Neural crest cell (in vitro differentiated cells): ENCODE measurements around the gene FPR3. TPM values are rescaled to one million over a fixed set of nuclear protein-coding genes. Genes with fewer than 3 reads are reported as not detected.

ENCODE experiments used
- DNase-seq: peaks from one replicate; pipeline ENCODE4 v3.0.0; 2021; ENCODE audit warnings: low read depth, mixed read lengths, low spot score
- H3K27ac Mint-ChIP-seq: one replicate; pipeline ENCODE4 v1.8.0; 2021; ENCODE audit warnings: mild to moderate bottlenecking, mixed read lengths; ENCODE audit not compliant: unreplicated experiment
- H3K27me3 Mint-ChIP-seq: 2 replicates; pipeline ENCODE4 v1.8.0; 2021; ENCODE audit warnings: low read depth, mild to moderate bottlenecking, mixed read lengths
- H3K36me3 Mint-ChIP-seq: 2 replicates; pipeline ENCODE4 v1.8.0; 2021; ENCODE audit warnings: low read depth, mild to moderate bottlenecking, mixed read lengths
- H3K4me1 Mint-ChIP-seq: 2 replicates; pipeline ENCODE4 v1.8.0; 2021; ENCODE audit warnings: mixed read lengths
- H3K4me3 Mint-ChIP-seq: one replicate; pipeline ENCODE4 v1.8.0; 2021; ENCODE audit warnings: mild to moderate bottlenecking, mixed read lengths
- H3K9me3 Mint-ChIP-seq: 2 replicates; pipeline ENCODE4 v1.8.0; 2021; ENCODE audit warnings: mixed read lengths
- total RNA-seq: library from RNA; stranded (reverse); gene quantifications from 2 replicates; pipeline ENCODE4 v1.2.1, GENCODE V29; 2021
- TF ChIP-seq, protein P1 (sequence below): fragments of 200-600 bp; sonication (generic); conservative IDR thresholded peaks from 2 replicates; pipeline ENCODE4 v1.5.0; 2021; ENCODE audit warnings: antibody characterized with exemption, mild to moderate bottlenecking

Gene FPR3
- total RNA-seq, 1 donor from 2014 or later, result not detected

DNA sequence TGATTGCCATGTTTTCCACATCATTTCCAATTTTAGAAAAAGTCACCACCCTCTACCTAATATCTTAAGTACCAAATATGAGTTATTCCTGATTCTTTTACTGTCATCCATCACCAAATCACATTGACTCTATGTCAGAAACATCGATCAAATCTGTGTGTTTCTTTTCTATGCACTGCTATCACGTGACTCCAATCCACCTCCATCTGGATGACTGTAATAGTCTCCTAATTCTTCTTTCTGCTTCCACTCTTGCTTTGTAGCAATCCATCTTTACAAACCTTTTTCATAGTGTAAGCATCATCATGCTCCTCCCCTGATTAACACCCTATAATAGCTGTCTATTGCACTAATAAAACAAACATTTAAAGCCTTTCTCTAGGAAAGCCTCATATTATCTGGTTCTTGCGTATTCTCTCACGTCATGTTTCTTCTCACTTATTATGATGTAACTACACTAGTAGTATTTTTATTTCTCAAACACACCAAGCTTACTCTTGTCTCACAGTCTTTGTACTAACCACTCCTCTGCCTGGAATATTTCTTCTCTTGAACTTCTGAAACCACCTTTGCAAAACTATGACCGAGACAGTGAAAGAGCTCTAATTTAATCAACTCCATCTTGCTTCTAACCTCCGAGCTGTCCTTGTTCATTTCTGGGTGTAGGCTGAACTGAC is 10.7 kb upstream of the FPR3 start:
- Mint-ChIP-seq H3K9me3 (no peaks in the 10 kb centered on the region), H3K36me3 (no peaks in the 10 kb centered on the region), H3K27me3 (peaks cover 29% of the 10 kb centered on the region), H3K27ac (no peak overlapping the region), H3K4me3 (no peak overlapping the region), H3K4me1 (no peaks in the 10 kb centered on the region)
- DNase-seq, result no peak
- TF ChIP-seq, protein P1, sequence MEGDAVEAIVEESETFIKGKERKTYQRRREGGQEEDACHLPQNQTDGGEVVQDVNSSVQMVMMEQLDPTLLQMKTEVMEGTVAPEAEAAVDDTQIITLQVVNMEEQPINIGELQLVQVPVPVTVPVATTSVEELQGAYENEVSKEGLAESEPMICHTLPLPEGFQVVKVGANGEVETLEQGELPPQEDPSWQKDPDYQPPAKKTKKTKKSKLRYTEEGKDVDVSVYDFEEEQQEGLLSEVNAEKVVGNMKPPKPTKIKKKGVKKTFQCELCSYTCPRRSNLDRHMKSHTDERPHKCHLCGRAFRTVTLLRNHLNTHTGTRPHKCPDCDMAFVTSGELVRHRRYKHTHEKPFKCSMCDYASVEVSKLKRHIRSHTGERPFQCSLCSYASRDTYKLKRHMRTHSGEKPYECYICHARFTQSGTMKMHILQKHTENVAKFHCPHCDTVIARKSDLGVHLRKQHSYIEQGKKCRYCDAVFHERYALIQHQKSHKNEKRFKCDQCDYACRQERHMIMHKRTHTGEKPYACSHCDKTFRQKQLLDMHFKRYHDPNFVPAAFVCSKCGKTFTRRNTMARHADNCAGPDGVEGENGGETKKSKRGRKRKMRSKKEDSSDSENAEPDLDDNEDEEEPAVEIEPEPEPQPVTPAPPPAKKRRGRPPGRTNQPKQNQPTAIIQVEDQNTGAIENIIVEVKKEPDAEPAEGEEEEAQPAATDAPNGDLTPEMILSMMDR, result no peak

GRCh38 chr19:51784922-51785690 is 9.9 kb upstream of the FPR3 start:
- Mint-ChIP-seq H3K4me1 (no peaks in the 10 kb centered on the region), H3K36me3 (no peaks in the 10 kb centered on the region), H3K27me3 (peaks cover 21% of the 10 kb centered on the region), H3K27ac (no peak overlapping the region), H3K9me3 (no peaks in the 10 kb centered on the region), H3K4me3 (no peak overlapping the region)
- TF ChIP-seq, protein P1, result no peak
- DNase-seq, result no peak

DNA sequence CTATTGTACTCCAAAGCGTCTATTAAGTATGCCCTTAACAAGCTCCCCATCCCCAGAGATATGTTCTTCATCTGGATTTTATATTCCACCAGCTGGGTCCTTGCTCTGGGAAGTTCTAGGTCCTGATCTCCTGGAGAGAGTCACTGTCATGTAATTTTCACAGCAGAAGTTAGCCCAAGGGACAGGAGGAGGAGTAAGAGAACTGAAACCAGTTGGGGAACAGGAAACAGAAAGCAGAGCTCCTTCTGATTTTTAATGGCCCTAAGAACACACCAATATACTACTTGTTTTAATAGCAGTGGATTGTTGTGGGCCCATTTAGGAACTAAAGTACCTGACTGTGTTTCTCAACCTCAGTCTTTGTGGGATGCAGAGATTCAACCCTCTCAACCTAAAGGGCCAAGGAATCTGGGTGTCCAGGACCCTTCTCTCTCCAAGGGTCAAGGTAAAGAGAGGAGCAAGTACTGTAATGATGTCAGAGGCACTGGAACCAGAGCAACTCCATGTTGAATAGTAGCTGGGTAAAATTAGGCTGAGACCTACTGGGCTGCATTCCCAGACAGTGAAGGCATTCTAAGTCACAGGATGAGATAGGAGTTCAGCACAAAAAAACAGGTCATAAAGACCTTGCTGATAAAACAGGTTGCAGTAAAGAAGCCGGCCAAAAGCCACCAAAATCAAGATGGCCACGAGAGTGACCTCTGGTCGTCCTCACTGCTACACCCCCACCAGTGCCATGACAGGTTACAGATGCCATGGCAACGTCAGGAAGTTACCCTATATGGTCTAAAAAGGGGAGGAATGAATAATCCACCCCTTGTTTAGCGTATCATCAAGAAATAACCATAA is 8.1 kb upstream of the FPR3 start:
- H3K27me3 Mint-ChIP-seq, result peaks cover 9% of the 10 kb centered on the region
- DNase-seq, result no peak
- H3K9me3 Mint-ChIP-seq, result no peaks in the 10 kb centered on the region
- no peaks in the 10 kb centered on the region for H3K36me3 Mint-ChIP-seq
- no peak overlapping the region for H3K4me3 Mint-ChIP-seq
- no peaks in the 10 kb centered on the region for H3K4me1 Mint-ChIP-seq
- TF ChIP-seq, protein P1, result no peak
- no peak overlapping the region for H3K27ac Mint-ChIP-seq

GRCh38 chr19:51788029-51788428 is 6.9 kb upstream of the FPR3 start:
- H3K27me3 Mint-ChIP-seq, result peaks cover 3% of the 10 kb centered on the region
- H3K4me1 Mint-ChIP-seq, result no peaks in the 10 kb centered on the region
- no peak overlapping the region for H3K4me3 Mint-ChIP-seq
- no peaks in the 10 kb centered on the region for H3K36me3 Mint-ChIP-seq
- H3K27ac Mint-ChIP-seq, result no peak overlapping the region
- TF ChIP-seq, protein P1, result no peak
- peaks cover 3% of the 10 kb centered on the region for H3K9me3 Mint-ChIP-seq
- DNase-seq, result no peak

DNA sequence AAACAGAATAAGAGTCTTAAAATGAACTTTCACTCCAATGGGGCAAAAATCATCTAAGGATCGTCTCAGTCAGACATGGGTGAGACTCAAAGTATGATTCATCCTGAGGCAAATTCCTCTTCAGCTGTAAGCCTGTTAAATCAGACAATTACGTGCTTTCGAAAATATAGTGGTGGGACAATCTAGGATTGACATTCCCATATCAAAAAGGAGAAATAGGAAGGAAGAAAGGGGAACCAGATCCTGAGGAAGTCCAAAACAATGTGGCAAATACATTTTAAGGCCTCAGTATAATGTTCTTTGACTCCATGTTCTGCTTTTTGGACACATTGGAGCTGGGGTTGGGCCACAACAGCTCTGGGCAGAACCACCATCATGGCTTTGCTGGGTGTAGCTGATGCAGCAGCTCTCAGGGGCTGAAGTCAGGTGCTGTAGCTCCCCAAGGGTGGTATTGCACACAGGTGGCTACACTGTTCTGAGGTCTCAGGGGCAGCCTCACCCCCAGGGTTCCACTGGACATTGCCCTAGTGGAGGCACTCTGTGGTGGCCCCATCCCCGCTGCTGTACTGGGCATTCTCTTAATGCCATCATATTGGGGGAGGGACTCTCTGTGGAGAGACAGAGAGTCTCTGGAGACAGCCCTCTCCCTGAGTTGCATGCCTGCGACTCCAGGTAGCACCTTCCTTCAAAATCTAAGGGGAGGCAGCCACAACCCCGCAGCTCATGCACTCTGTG is 5.7 kb upstream of the FPR3 start:
- Mint-ChIP-seq H3K4me1 (no peaks in the 10 kb centered on the region), H3K36me3 (no peaks in the 10 kb centered on the region), H3K27me3 (peaks cover 3% of the 10 kb centered on the region), H3K27ac (no peak overlapping the region), H3K4me3 (no peak overlapping the region), H3K9me3 (peaks cover 6% of the 10 kb centered on the region)
- DNase-seq, result no peak
- TF ChIP-seq, protein P1, result no peak
